ENCODE results near the gene GIT2. TPM values are rescaled to one million over a fixed set of nuclear protein-coding genes. Genes with fewer than 3 reads are reported as not detected.

The GIT2 gene
- total and polyA plus RNA-seq, 2 experiments from 2014 or later, result 15.8 to 20.9 TPM

DNA sequence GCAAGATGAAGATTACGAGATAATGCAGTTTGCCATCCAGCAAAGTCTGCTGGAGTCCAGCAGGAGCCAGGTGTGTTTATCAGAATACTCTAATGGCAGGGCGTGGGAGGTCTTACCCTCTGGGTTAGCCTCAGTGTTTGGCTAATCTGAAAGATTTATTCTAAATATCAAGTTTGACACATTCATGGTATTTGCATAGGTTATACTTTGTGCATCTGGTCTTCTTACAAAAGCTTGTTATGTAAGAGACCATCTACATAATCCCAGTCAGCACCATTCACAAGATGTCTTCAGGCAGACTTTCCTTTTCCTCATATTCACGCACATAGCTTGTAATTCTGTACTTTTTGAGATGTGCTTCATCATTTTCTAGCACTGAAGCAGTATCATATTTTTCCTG lies 37.7 kb upstream of the GIT2 start:
- H3K4me1 Mint-ChIP-seq, result peaks cover 9% of the 10 kb centered on the region; the same call in 2 of the 3 replicates
- H3K27ac Mint-ChIP-seq, result no peak overlapping the region
- no peak overlapping the region for H3K4me2 ChIP-seq
- H3K27me3 ChIP-seq (ENCODE audit: insufficient read depth), result no peaks in the 10 kb centered on the region
- no peaks in the 10 kb centered on the region for H3K9me3 Mint-ChIP-seq
- TF ChIP-seq CREB1 (CRISPR knock-in tag; IDR thresholded peaks at IDR 0.05; ENCODE audit: low read depth) (no peak), EZH2 (IDR thresholded peaks at IDR 0.05; ENCODE audit: low read depth, unreplicated experiment) (no peak), EZH2phosphoT487 (IDR thresholded peaks at IDR 0.05; ENCODE audit: unreplicated experiment) (no peak)
- TF ChIP-seq, protein P1, sequence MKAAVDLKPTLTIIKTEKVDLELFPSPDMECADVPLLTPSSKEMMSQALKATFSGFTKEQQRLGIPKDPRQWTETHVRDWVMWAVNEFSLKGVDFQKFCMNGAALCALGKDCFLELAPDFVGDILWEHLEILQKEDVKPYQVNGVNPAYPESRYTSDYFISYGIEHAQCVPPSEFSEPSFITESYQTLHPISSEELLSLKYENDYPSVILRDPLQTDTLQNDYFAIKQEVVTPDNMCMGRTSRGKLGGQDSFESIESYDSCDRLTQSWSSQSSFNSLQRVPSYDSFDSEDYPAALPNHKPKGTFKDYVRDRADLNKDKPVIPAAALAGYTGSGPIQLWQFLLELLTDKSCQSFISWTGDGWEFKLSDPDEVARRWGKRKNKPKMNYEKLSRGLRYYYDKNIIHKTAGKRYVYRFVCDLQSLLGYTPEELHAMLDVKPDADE (IDR thresholded peaks at IDR 0.05), result no peak
- TF ChIP-seq, protein P2, sequence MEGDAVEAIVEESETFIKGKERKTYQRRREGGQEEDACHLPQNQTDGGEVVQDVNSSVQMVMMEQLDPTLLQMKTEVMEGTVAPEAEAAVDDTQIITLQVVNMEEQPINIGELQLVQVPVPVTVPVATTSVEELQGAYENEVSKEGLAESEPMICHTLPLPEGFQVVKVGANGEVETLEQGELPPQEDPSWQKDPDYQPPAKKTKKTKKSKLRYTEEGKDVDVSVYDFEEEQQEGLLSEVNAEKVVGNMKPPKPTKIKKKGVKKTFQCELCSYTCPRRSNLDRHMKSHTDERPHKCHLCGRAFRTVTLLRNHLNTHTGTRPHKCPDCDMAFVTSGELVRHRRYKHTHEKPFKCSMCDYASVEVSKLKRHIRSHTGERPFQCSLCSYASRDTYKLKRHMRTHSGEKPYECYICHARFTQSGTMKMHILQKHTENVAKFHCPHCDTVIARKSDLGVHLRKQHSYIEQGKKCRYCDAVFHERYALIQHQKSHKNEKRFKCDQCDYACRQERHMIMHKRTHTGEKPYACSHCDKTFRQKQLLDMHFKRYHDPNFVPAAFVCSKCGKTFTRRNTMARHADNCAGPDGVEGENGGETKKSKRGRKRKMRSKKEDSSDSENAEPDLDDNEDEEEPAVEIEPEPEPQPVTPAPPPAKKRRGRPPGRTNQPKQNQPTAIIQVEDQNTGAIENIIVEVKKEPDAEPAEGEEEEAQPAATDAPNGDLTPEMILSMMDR (conservative IDR thresholded peaks at IDR 0.05; ENCODE audit: low read depth in 2 of 2), result no peak
- H3K36me3 Mint-ChIP-seq (ENCODE audit: low read depth), result peaks cover 16% of the 10 kb centered on the region; the same call in 2 of the 3 replicates
- no peaks in the 10 kb centered on the region for H3K9me2 ChIP-seq (ENCODE audit: insufficient read depth)
- no peaks in the 10 kb centered on the region; the same call in none of the 2 replicates for H3K36me3 ChIP-seq (ENCODE audit: insufficient read depth)
- H3K4me3 Mint-ChIP-seq, result no peak overlapping the region
- no peak overlapping the region for H3K27ac ChIP-seq (ENCODE audit: low read depth)
- H4K20me1 ChIP-seq (replicated peaks; ENCODE audit: insufficient read depth), result no peaks in the 10 kb centered on the region
- ATAC-seq (no peak), DNase-seq (ENCODE audit: low spot score) (no peak)
- no peaks in the 10 kb centered on the region for H3F3A ChIP-seq (replicated peaks; ENCODE audit: low read depth)
- no peaks in the 10 kb centered on the region for H3K4me1 ChIP-seq (ENCODE audit: insufficient read depth)
- no peak overlapping the region for H2AFZ ChIP-seq
- H3K4me3 ChIP-seq, result no peak overlapping the region
- H3K27me3 Mint-ChIP-seq (ENCODE audit: insufficient read depth, low read depth, poor library complexity), result no peaks in the 10 kb centered on the region
- H3K79me2 ChIP-seq (replicated peaks; ENCODE audit: insufficient read depth), result peaks cover 3% of the 10 kb centered on the region; the same call in 1 of the 2 replicates

DNA sequence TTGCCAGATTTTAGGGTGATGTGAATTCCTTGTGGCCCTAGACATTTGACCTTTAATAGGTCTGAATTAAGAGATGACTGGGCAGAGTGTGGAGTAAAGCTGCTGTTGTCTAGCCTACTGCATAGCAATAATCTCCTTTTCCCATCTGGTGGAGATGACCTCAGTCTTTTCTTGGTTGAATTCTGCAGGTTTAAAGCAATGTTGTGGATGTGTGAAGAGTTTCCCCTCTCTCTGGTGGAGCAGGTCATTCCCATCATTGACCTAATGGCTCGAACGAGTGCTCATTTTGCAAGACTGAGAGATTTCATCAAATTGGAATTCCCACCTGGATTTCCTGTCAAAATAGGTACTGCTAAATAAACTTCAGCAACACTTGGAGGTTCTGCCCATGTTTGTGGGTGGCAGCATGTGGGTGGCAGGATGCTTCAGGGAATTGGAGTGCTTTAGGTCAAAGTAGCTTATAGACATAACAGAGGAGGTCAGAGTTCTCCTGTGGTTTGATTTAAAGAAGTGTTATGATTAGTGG lies 33.2 kb upstream of the GIT2 start:
- H3K27ac Mint-ChIP-seq, result no peak overlapping the region
- H3K4me1 Mint-ChIP-seq, result peaks cover under 1% of the 10 kb centered on the region; the same call in 2 of the 3 replicates
- ATAC-seq, result no peak
- no peak overlapping the region for H3K4me2 ChIP-seq
- H3K79me2 ChIP-seq (replicated peaks; ENCODE audit: insufficient read depth), result no peaks in the 10 kb centered on the region
- H3K27me3 Mint-ChIP-seq (ENCODE audit: insufficient read depth, low read depth, poor library complexity), result no peaks in the 10 kb centered on the region
- H3K9me2 ChIP-seq (ENCODE audit: insufficient read depth), result no peaks in the 10 kb centered on the region
- no peaks in the 10 kb centered on the region for H4K20me1 ChIP-seq (replicated peaks; ENCODE audit: insufficient read depth)
- no peaks in the 10 kb centered on the region for H3F3A ChIP-seq (replicated peaks; ENCODE audit: low read depth)
- no peak overlapping the region for H3K27ac ChIP-seq (ENCODE audit: low read depth)
- H3K36me3 ChIP-seq (ENCODE audit: insufficient read depth), result no peaks in the 10 kb centered on the region; the same call in 1 of the 2 replicates
- H3K9me3 Mint-ChIP-seq, result no peaks in the 10 kb centered on the region
- peaks cover 12% of the 10 kb centered on the region; the same call in 2 of the 3 replicates for H3K36me3 Mint-ChIP-seq (ENCODE audit: low read depth)
- DNase-seq (ENCODE audit: low spot score), result no peak
- no peak overlapping the region for H2AFZ ChIP-seq
- H3K4me3 Mint-ChIP-seq, result no peak overlapping the region
- no peaks in the 10 kb centered on the region for H3K4me1 ChIP-seq (ENCODE audit: insufficient read depth)
- H3K27me3 ChIP-seq (ENCODE audit: insufficient read depth), result no peaks in the 10 kb centered on the region
- H3K4me3 ChIP-seq, result no peak overlapping the region
- TF ChIP-seq, protein P3, sequence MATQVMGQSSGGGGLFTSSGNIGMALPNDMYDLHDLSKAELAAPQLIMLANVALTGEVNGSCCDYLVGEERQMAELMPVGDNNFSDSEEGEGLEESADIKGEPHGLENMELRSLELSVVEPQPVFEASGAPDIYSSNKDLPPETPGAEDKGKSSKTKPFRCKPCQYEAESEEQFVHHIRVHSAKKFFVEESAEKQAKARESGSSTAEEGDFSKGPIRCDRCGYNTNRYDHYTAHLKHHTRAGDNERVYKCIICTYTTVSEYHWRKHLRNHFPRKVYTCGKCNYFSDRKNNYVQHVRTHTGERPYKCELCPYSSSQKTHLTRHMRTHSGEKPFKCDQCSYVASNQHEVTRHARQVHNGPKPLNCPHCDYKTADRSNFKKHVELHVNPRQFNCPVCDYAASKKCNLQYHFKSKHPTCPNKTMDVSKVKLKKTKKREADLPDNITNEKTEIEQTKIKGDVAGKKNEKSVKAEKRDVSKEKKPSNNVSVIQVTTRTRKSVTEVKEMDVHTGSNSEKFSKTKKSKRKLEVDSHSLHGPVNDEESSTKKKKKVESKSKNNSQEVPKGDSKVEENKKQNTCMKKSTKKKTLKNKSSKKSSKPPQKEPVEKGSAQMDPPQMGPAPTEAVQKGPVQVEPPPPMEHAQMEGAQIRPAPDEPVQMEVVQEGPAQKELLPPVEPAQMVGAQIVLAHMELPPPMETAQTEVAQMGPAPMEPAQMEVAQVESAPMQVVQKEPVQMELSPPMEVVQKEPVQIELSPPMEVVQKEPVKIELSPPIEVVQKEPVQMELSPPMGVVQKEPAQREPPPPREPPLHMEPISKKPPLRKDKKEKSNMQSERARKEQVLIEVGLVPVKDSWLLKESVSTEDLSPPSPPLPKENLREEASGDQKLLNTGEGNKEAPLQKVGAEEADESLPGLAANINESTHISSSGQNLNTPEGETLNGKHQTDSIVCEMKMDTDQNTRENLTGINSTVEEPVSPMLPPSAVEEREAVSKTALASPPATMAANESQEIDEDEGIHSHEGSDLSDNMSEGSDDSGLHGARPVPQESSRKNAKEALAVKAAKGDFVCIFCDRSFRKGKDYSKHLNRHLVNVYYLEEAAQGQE (IDR thresholded peaks at IDR 0.05; ENCODE audit: unreplicated experiment), result no peak
- no peak for TF ChIP-seq JUNB (IDR thresholded peaks at IDR 0.05; ENCODE audit: unreplicated experiment)
- no peak for TF ChIP-seq CREB1 (CRISPR knock-in tag; IDR thresholded peaks at IDR 0.05; ENCODE audit: low read depth)
- no peak for TF ChIP-seq EZH2 (IDR thresholded peaks at IDR 0.05; ENCODE audit: low read depth, unreplicated experiment)
- TF ChIP-seq, protein P4, sequence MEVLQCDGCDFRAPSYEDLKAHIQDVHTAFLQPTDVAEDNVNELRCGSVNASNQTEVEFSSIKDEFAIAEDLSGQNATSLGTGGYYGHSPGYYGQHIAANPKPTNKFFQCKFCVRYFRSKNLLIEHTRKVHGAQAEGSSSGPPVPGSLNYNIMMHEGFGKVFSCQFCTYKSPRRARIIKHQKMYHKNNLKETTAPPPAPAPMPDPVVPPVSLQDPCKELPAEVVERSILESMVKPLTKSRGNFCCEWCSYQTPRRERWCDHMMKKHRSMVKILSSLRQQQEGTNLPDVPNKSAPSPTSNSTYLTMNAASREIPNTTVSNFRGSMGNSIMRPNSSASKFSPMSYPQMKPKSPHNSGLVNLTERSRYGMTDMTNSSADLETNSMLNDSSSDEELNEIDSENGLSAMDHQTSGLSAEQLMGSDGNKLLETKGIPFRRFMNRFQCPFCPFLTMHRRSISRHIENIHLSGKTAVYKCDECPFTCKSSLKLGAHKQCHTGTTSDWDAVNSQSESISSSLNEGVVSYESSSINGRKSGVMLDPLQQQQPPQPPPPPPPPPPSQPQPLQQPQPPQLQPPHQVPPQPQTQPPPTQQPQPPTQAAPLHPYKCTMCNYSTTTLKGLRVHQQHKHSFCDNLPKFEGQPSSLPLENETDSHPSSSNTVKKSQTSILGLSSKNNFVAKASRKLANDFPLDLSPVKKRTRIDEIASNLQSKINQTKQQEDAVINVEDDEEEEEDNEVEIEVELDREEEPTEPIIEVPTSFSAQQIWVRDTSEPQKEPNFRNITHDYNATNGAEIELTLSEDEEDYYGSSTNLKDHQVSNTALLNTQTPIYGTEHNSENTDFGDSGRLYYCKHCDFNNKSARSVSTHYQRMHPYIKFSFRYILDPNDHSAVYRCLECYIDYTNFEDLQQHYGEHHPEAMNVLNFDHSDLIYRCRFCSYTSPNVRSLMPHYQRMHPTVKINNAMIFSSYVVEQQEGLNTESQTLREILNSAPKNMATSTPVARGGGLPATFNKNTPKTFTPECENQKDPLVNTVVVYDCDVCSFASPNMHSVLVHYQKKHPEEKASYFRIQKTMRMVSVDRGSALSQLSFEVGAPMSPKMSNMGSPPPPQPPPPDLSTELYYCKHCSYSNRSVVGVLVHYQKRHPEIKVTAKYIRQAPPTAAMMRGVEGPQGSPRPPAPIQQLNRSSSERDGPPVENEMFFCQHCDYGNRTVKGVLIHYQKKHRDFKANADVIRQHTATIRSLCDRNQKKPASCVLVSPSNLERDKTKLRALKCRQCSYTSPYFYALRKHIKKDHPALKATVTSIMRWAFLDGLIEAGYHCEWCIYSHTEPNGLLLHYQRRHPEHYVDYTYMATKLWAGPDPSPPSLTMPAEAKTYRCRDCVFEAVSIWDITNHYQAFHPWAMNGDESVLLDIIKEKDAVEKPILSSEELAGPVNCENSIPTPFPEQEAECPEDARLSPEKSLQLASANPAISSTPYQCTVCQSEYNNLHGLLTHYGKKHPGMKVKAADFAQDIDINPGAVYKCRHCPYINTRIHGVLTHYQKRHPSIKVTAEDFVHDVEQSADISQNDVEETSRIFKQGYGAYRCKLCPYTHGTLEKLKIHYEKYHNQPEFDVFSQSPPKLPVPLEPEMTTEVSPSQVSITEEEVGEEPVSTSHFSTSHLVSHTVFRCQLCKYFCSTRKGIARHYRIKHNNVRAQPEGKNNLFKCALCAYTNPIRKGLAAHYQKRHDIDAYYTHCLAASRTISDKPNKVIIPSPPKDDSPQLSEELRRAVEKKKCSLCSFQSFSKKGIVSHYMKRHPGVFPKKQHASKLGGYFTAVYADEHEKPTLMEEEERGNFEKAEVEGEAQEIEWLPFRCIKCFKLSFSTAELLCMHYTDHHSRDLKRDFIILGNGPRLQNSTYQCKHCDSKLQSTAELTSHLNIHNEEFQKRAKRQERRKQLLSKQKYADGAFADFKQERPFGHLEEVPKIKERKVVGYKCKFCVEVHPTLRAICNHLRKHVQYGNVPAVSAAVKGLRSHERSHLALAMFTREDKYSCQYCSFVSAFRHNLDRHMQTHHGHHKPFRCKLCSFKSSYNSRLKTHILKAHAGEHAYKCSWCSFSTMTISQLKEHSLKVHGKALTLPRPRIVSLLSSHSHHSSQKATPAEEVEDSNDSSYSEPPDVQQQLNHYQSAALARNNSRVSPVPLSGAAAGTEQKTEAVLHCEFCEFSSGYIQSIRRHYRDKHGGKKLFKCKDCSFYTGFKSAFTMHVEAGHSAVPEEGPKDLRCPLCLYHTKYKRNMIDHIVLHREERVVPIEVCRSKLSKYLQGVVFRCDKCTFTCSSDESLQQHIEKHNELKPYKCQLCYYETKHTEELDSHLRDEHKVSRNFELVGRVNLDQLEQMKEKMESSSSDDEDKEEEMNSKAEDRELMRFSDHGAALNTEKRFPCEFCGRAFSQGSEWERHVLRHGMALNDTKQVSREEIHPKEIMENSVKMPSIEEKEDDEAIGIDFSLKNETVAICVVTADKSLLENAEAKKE (CRISPR knock-in tag; IDR thresholded peaks at IDR 0.05), result no peak

All from GM23338 (cell line).